Measurements from ENCODE around the gene HILPDA. TPM values are rescaled to one million over a fixed set of nuclear protein-coding genes. Genes with fewer than 3 reads are reported as not detected.
A peak's percentile ranks its signal among the peaks of the same experiment; 100 is the strongest.

Gene HILPDA
- total and polyA plus RNA-seq, 2 of the 4 experiments (the other 2 are of a cell fraction) = 31.2 to 35.6 TPM

- dilution Hi-C loops (cut with HindIII; ENCODE audit: low sequenced_read_pairs, unreplicated experiment) = no loop called here
- H3K36me3 ChIP-seq (ENCODE audit: control insufficient read depth, insufficient read depth, low read length) = no peaks in the 10 kb centered on the region
- H2AK5ac ChIP-seq (ENCODE audit: low read depth, low read length) = no peak overlapping the region
- no peak overlapping the region for H2AK9ac ChIP-seq (replicated peaks; ENCODE audit: low read depth, low read length, poor library complexity)
- H3K9ac ChIP-seq (ENCODE audit: low read depth, low read length) = no peak overlapping the region
- H2BK5ac ChIP-seq (ENCODE audit: low read depth, low read length, poor library complexity, severe bottlenecking) = no peak overlapping the region
- no peak overlapping the region for H2BK120ac ChIP-seq (ENCODE audit: low read depth, low read length)
- BruUV-seq (replicated peaks) = no TSS peak
- H3K9me3 ChIP-seq (ENCODE audit: control insufficient read depth, insufficient read depth, low read length) = no peaks in the 10 kb centered on the region
- no peaks in the 10 kb centered on the region for H3K9me1 ChIP-seq (ENCODE audit: insufficient read depth, low read length)
- H2AFZ ChIP-seq (replicated peaks; ENCODE audit: low read length, poor library complexity) = peak overlapping the region; percentile 49
- H2BK15ac ChIP-seq (ENCODE audit: low read depth, low read length) = no peak overlapping the region
- H3K56ac ChIP-seq (ENCODE audit: extremely low read depth, insufficient read depth, low read length) = no peak overlapping the region
- DNase-seq (no peak), ATAC-seq (ENCODE audit: low read depth) (no peak)
- H3K23ac ChIP-seq (ENCODE audit: low read depth, low read length) = no peak overlapping the region
- intact Hi-C loops (cut with micrococcal nuclease) = no loop called here
- no peaks in the 10 kb centered on the region for H4K20me1 ChIP-seq (ENCODE audit: insufficient read depth, low read length)
- no peak overlapping the region for H2BK20ac ChIP-seq (ENCODE audit: low read depth, low read length)
- peaks cover 26% of the 10 kb centered on the region for H3K27me3 ChIP-seq (ENCODE audit: control insufficient read depth, insufficient read depth, low read length)
- no peak for TF ChIP-seq BHLHE40 (IDR thresholded peaks at IDR 0.05; ENCODE audit: low read depth, low read length)
- no peak for TF ChIP-seq RAD21 (IDR thresholded peaks at IDR 0.05; ENCODE audit: low read length)
- no peak for TF ChIP-seq MXI1 (IDR thresholded peaks at IDR 0.05; ENCODE audit: borderline replicate concordance, low read depth, low read length)
- TF ChIP-seq NFE2L2 (IDR thresholded peaks at IDR 0.05; ENCODE audit: low read depth, low read length) = no peak
- TF ChIP-seq POLR2A (IDR thresholded peaks at IDR 0.05; ENCODE audit: low read depth, low read length) = no peak
- no peak for TF ChIP-seq CTCF (conservative IDR thresholded peaks at IDR 0.05; ENCODE audit: low read depth, low read length)
- no peak for TF ChIP-seq MAZ (IDR thresholded peaks at IDR 0.05; ENCODE audit: borderline replicate concordance, low read depth, low read length)
- TF ChIP-seq SMC3 (IDR thresholded peaks at IDR 0.05; ENCODE audit: low read depth, low read length) = no peak
- TF ChIP-seq RFX5 (IDR thresholded peaks at IDR 0.05; ENCODE audit: low read depth, low read length) = no peak
- TF ChIP-seq ELK1 (IDR thresholded peaks at IDR 0.05; ENCODE audit: borderline replicate concordance, low read depth, low read length) = no peak
- TF ChIP-seq RCOR1 (IDR thresholded peaks at IDR 0.05; ENCODE audit: insufficient replicate concordance, low read length) = no peak
- TF ChIP-seq FOS (IDR thresholded peaks at IDR 0.05; ENCODE audit: low read depth, low read length) = no peak
- TF ChIP-seq MAFK (IDR thresholded peaks at IDR 0.05; ENCODE audit: low read depth, low read length) = no peak
- no peak for TF ChIP-seq CEBPB (IDR thresholded peaks at IDR 0.05; ENCODE audit: low read depth, low read length)
- TF ChIP-seq CHD1 (IDR thresholded peaks at IDR 0.05; ENCODE audit: low read depth, low read length) = no peak
- TF ChIP-seq USF2 (IDR thresholded peaks at IDR 0.05; ENCODE audit: low read depth, low read length) = no peak
- in situ Hi-C loops (cut with MboI; ENCODE audit: low sequenced_read_pairs) = no loop called here
- no peak overlapping the region for H3K4ac ChIP-seq (ENCODE audit: low read depth, low read length)
- H4K91ac ChIP-seq (ENCODE audit: insufficient read depth, low read depth, low read length) = no peak overlapping the region
- H3K27ac ChIP-seq (ENCODE audit: insufficient read depth, low read length) = no peak overlapping the region
- H4K8ac ChIP-seq (ENCODE audit: low read depth in 2 of 2, low read length in 2 of 2) = no peak overlapping the region
- H3K4me2 ChIP-seq (ENCODE audit: low read depth, low read length) = no peak overlapping the region
- ChIA-PET POLR2A (ENCODE audit: unreplicated experiment) (no interaction called here), CTCF (interaction anchor here (0.6 kb wide), 1 partner anchor 81 kb away, joined by 4 read pairs; no protein-coding TSS in a partner anchor)
- no peak overlapping the region for H3K4me3 ChIP-seq (ENCODE audit: insufficient read depth, low read depth, low read length)
- H3K4me1 ChIP-seq (ENCODE audit: control insufficient read depth, insufficient read depth, low read length) = no peaks in the 10 kb centered on the region
- H3K79me1 ChIP-seq (ENCODE audit: low read depth in 1 of 2, low read length in 2 of 2) = no peaks in the 10 kb centered on the region
- no peak overlapping the region for H3K18ac ChIP-seq (ENCODE audit: low read depth, low read length)
- H3K14ac ChIP-seq (replicated peaks; ENCODE audit: low read depth, low read length) = no peak overlapping the region
- H4K5ac ChIP-seq (ENCODE audit: low read depth, low read length) = no peak overlapping the region
- 60% methylated on average over 2 of the region's 6 CpGs; no CpG with 5 or more reads in 1 of the 2 experiments for WGBS, 2 experiments (ENCODE audit: extremely low coverage in 2 of 2, insufficient read length in 1 of 2)
Observed at GRCh38 chr7:128431221-128431620, 24.5 kb upstream of the HILPDA start.

Data from IMR-90 (cell line).